GM12874 (cell line): ENCODE data around the gene ZC2HC1C.

ENCODE experiments used
- TF ChIP-seq, protein P1 (sequence below): IDR thresholded peaks from 2 replicates; pipeline ENCODE4 v1.5.1; 2011; ENCODE audit warnings: low read depth, mild to moderate bottlenecking, control low read depth, low read length, moderate library complexity; ENCODE audit not compliant: insufficient read depth

ZC2HC1C gene

DNA sequence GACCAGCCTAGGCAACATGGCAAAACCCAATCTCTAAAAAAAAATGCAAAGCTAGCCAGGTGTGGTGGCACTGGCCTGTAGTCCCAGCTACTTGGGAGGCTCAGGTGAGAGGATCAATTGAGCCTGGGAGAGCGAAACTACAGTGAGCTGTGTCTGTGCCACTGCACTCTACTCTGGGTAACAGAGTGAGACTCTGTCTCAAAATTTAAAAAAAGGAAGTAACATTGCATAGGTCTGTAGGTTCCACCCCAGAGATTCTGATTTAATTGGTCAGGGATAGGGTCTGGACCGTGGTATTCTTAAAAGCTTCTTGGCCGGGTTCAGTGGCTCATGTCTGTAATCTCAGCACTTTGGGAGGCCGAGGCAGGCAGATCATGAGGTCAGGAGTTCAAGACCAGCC, 26.2 kb downstream of the ZC2HC1C start:
- TF ChIP-seq, protein P1, sequence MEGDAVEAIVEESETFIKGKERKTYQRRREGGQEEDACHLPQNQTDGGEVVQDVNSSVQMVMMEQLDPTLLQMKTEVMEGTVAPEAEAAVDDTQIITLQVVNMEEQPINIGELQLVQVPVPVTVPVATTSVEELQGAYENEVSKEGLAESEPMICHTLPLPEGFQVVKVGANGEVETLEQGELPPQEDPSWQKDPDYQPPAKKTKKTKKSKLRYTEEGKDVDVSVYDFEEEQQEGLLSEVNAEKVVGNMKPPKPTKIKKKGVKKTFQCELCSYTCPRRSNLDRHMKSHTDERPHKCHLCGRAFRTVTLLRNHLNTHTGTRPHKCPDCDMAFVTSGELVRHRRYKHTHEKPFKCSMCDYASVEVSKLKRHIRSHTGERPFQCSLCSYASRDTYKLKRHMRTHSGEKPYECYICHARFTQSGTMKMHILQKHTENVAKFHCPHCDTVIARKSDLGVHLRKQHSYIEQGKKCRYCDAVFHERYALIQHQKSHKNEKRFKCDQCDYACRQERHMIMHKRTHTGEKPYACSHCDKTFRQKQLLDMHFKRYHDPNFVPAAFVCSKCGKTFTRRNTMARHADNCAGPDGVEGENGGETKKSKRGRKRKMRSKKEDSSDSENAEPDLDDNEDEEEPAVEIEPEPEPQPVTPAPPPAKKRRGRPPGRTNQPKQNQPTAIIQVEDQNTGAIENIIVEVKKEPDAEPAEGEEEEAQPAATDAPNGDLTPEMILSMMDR: no peak

DNA sequence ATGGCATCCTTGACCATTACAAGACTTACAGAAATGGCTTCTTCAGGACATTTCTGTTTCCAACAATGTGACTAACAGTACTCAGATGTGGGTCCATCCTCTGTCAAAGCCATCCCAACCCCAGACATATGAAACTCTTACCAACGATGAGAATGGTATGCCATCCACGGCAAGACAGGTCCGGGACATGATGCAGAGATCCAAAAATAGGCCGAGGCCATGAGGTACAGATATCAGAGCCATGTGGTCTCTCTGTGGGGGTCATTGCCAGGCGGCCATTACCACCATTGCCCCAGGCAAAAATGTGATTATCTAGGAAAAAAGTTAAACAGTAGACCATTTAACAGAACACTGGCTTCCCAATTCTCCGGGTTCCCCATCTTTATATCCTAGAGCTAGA, 27.5 kb downstream of the ZC2HC1C start:
- TF ChIP-seq, protein P1: no peak

DNA sequence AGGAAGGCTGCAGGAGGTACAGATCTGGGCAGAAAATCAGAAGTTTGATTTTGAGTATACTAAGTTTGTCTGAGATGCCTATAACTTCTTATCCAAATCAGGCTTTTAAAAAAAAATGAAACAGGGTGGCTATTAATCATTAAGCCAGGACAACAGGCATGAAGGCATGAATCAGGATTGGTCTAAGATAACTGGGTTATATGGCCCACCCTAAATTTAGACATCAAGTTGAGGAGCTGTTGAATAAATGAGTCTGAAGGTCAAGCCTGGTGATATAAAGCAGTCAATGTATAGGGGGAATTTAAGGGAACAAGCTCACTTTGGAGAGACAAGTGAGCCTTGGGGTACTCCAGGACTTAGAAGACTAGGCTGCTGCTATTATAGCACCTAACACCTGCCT, 28.8 kb downstream of the ZC2HC1C start:
- TF ChIP-seq, protein P1: no peak

DNA sequence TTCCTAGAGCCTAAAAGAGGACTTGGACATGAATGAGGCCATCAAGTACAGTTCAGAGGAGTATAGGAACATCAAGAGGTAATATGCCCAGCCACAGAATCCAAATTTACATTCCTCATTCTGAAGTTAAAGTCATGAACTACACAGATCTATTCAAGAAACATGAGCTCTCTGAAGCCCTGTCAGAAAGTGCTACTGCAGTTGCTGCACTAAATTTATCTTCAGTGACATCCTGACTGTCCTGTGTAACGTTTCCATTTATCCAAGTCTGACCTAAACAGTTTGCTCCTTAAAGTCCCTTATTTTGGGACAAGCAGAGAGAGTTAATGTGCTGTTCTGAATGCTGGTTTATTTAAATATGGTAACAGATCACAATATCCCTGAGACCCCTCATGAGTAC, 29.2 kb downstream of the ZC2HC1C start:
- TF ChIP-seq, protein P1: no peak

DNA sequence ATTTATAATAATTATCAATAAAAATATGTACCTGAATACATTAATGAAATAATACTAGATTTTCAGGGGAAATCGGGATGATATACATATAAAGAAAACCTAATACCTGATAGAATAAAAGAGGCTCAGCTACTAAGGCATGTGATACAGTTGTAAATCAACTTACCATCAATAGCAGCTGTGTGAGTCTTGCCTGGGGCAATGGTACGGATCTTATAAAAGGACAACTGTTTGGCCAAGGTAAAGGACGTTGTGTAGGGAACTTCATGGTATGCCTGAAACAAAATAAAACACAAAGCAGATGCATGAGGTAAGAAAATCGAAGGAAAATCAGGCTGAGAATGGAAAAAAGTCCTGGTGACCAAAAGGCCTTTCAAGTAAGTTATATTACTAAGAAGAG, 32.0 kb downstream of the ZC2HC1C start:
- TF ChIP-seq, protein P1: no peak

DNA sequence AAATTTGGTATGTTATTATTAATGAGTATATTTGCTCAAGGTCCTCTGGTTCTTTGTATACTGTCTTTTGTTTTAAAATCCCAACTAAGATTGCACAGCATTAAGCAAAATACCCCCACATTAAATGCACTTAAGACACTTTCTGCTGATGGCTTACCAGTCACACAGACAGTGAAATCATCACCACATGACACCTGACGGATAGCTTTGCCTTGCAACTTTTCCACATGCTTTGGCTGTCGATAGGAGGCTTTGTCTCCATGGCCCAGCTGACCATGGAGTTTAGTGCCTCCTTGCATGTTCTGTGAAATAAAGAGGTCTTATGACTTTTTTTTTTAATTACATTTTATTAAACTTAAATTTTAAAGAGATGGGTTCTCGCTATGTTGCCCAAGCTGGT, 37.7 kb downstream of the ZC2HC1C start:
- TF ChIP-seq, protein P1: no peak

DNA sequence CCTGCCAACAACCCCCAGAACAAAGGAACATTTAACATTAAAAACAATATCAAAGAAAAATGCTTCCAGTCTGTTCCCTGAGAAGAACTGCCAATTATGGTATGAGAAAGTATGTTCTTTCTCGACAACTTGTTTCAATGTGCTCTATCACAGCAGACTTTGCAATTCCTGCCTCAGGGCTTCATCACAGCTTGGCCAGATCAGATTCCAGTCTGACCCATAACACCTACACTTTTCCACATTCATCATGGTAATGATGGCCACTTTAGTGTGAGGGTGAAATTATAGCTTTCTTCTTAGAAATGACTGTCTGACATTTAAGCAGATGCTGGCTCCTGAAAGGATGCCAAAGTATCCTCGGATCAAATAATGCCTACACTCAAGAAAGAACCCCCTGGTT, 40.4 kb downstream of the ZC2HC1C start:
- TF ChIP-seq, protein P1: no peak
